ENCODE measurements around the gene ATP2A3.

The ATP2A3 gene

DNA sequence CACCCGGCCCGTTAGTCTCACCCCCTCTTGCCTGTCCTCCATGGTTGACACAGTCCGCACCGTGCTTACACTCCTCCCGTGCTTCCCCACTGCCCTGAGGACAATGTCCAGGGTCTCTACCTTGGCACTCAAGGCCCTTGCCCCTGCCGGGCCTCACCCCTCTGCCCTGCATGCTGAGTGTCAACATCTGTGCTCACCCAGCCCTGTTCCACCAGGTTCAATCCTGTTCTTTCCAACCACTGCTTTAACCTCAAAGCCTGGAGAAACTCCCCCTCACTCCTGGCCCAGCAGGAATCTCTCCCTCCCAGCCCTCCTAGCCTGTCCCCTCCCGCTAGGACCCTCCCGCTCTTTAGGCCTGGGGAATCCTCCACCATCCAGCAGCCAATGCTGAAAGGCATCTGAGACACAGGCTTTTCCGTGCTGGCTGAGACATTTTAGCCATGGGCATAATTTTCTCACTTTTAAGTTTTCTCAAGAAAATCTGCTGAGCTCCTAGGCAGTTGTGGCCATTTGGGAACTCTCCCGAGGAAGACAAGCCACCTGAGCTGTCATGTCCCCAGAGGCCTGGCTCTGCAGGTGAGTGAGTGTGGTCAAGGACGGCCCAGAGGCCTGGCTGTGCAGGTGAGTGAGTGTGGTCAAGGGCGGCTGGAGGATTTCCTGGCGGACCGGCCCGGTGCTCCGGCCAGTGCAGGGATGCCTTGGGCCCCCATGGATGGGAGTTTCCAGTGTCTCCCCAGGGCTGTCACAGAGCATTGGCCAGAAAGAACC, 37.2 kb downstream of the ATP2A3 start:
- no peak overlapping the region for H3K4me3 ChIP-seq (ENCODE audit: low read length)
- DNase-seq (ENCODE audit: low read depth), result no peak

DNA sequence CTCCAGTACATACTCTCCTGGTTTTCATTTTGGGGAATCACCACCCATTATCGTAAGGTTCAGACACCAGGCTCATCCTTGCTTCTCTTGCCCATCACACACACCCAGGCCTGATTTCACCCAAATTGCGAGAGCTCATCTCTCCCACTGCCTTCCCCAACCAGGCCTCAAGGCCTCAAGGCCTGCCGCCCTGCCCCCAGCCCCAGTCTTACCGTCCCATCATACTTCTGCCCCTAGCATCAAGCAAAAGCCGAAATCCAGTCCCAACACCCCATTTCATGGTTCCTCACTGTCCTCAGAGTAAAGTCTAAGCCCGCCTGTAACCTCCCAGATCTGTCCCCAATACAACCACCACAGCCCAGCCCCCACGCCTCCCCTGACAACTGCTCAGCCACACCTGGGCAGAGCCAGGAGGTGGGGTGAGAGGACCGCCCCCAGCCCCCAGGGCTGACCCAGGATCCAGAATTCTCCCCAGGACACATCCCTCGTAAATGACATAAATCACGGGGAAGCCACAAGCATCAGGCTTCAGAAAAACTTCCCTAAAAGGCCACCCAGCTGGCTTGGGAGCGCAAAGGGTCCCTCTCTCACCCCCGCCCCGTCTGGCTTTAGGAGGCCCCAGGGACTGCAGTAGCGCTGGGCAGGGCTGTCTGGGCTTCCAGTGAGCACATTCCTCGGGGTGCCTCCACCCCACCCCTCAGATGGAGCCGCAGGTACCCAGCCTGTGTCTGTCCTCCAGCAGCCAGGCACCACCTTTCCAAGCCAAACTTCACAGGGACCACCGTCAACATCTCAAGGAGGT, 38.4 kb downstream of the ATP2A3 start:
- no peak overlapping the region for H3K4me3 ChIP-seq (ENCODE audit: low read length)
- TF ChIP-seq, protein P1, sequence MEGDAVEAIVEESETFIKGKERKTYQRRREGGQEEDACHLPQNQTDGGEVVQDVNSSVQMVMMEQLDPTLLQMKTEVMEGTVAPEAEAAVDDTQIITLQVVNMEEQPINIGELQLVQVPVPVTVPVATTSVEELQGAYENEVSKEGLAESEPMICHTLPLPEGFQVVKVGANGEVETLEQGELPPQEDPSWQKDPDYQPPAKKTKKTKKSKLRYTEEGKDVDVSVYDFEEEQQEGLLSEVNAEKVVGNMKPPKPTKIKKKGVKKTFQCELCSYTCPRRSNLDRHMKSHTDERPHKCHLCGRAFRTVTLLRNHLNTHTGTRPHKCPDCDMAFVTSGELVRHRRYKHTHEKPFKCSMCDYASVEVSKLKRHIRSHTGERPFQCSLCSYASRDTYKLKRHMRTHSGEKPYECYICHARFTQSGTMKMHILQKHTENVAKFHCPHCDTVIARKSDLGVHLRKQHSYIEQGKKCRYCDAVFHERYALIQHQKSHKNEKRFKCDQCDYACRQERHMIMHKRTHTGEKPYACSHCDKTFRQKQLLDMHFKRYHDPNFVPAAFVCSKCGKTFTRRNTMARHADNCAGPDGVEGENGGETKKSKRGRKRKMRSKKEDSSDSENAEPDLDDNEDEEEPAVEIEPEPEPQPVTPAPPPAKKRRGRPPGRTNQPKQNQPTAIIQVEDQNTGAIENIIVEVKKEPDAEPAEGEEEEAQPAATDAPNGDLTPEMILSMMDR (conservative IDR thresholded peaks at IDR 0.05; ENCODE audit: low read length), result no peak
- no peak for DNase-seq (ENCODE audit: low read depth)

More for the DNA sequence above, 37.2 kb downstream of the ATP2A3 start:
- TF ChIP-seq, protein P1 (conservative IDR thresholded peaks at IDR 0.05; ENCODE audit: low read length), result no peak

- TF ChIP-seq, protein P1 (conservative IDR thresholded peaks at IDR 0.05; ENCODE audit: low read length), result no peak
These were observed 39.5 kb downstream of the ATP2A3 start for GRCh38 chr17:3924512-3925350.

GRCh38 chr17:3923466-3924190, 40.6 kb downstream of the ATP2A3 start:
- no peak overlapping the region for H3K4me3 ChIP-seq (ENCODE audit: low read length)
- TF ChIP-seq, protein P1 (conservative IDR thresholded peaks at IDR 0.05; ENCODE audit: low read length), result no peak
- no peak for DNase-seq (ENCODE audit: low read depth)

More at GRCh38 chr17:3924512-3925350, 39.5 kb downstream of the ATP2A3 start:
- no peak for DNase-seq (ENCODE audit: low read depth)
- H3K4me3 ChIP-seq (ENCODE audit: low read length), result no peak overlapping the region

DNA sequence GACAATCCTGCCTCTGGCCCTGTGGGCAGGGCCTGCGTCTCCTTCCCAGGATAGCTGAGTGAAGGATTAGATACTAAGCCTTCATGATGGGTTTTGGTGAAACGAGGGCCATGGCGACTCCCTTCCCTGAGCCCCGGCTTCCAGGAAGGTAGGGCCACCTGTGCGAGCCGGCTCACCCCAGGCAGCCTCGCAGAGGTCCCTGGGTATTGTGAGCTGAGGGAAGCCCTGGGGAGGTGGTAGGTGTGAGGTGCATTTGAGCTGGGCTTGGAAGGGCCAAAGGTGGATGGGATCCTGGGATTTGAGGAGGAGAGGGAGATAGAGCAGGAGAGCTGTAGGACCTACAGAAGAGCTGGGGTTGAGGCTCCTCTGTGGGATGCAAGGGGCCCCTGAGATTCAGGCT, 41.5 kb downstream of the ATP2A3 start:
- no peak overlapping the region for H3K4me3 ChIP-seq (ENCODE audit: low read length)
- TF ChIP-seq, protein P1 (conservative IDR thresholded peaks at IDR 0.05; ENCODE audit: low read length), result no peak
- DNase-seq (ENCODE audit: low read depth), result no peak

DNA sequence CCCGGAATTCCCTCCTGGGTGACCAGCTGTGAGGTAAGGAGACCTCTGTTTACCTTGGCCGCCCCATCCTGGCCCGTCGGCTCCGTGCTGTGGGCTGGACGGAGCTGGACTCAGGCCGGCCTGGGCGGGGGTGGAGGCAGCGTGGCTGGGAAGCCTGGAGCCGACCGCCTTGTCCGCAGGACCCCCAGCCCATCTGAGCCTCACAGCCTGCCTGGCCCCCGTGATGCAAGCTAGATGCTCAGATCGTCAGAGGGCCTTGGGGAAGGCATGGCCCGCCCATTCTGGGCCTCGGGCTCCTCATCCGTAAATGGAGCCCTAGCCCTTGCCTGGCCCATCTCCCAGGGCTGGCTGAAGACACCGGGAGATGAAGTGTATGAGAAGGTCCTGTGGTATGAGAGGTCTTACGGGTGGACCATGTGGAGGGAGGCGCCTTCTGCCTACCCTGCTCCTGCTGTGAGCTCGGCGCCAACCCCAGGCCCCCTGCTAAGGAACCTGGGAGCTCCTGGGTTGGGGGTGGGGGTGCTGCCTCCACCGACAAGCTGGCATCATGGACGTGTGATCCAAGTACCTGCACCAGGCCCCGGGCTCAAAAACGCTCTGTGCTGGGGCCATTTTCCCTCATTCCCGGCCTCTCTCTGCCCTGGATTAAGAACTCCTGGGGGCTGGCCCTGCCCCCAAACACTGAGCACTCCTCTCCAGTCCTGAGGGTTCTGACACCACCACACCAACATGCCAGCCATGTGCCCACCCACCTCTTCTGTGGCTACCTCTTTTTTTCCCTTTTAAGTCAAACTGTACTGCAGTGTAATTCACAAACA, 42.5 kb downstream of the ATP2A3 start:
- H3K4me3 ChIP-seq (ENCODE audit: low read length), result no peak overlapping the region
- no peak for DNase-seq (ENCODE audit: low read depth)
- TF ChIP-seq, protein P1 (conservative IDR thresholded peaks at IDR 0.05; ENCODE audit: low read length), result no peak
